OCI-LY1 (cell line): ENCODE measurements around the gene TBC1D16.

ENCODE experiments used
- EZH2 ChIP-seq: fragments of 200-600 bp; sonication (generic), shearing (Covaris generic); IDR thresholded peaks from 2 replicates; pipeline ENCODE4 v1.8.0; 2017; ENCODE audit warnings: borderline replicate concordance, mixed run types, mild to moderate bottlenecking, antibody characterized with exemption, low read length, moderate library complexity, mixed read lengths
- TF ChIP-seq, protein P1 (sequence below): fragments of 200-600 bp; sonication (generic), shearing (Covaris generic); IDR thresholded peaks from 2 replicates; pipeline ENCODE4 v1.5.1; 2017; ENCODE audit warnings: mild to moderate bottlenecking, antibody characterized with exemption, low read length, moderate library complexity, mixed read lengths

DNA sequence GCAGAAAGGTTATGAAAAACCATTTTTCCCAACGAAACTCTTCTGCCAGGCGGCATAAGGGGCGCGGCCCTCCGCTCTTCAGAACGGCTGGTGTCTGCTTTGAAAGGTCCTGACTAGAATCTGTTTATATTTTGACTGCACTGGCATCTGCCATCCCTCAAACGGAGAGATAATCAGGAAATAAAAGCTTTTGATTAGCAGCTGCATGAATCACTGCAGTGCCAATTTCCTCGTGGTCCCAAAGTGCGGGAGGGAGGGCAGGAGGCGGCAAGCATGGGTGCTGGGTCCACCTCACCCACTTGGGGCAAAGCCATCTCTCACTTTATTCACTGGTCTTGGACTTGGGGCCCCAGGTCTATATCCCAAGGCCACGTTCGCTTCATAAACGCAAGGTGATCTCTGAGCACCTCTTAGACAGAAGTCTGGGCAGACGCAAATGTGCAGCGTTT lies 49.7 kb downstream of the TBC1D16 start:
- TF ChIP-seq, protein P1, sequence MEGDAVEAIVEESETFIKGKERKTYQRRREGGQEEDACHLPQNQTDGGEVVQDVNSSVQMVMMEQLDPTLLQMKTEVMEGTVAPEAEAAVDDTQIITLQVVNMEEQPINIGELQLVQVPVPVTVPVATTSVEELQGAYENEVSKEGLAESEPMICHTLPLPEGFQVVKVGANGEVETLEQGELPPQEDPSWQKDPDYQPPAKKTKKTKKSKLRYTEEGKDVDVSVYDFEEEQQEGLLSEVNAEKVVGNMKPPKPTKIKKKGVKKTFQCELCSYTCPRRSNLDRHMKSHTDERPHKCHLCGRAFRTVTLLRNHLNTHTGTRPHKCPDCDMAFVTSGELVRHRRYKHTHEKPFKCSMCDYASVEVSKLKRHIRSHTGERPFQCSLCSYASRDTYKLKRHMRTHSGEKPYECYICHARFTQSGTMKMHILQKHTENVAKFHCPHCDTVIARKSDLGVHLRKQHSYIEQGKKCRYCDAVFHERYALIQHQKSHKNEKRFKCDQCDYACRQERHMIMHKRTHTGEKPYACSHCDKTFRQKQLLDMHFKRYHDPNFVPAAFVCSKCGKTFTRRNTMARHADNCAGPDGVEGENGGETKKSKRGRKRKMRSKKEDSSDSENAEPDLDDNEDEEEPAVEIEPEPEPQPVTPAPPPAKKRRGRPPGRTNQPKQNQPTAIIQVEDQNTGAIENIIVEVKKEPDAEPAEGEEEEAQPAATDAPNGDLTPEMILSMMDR, result no peak
- TF ChIP-seq EZH2, result no peak
